ENCODE results near the gene GAPDHS. TPM values are rescaled to one million over a fixed set of nuclear protein-coding genes. Genes with fewer than 3 reads are reported as not detected.

GAPDHS gene
- total RNA-seq, 1 experiment from 2014 or later = not detected

DNA sequence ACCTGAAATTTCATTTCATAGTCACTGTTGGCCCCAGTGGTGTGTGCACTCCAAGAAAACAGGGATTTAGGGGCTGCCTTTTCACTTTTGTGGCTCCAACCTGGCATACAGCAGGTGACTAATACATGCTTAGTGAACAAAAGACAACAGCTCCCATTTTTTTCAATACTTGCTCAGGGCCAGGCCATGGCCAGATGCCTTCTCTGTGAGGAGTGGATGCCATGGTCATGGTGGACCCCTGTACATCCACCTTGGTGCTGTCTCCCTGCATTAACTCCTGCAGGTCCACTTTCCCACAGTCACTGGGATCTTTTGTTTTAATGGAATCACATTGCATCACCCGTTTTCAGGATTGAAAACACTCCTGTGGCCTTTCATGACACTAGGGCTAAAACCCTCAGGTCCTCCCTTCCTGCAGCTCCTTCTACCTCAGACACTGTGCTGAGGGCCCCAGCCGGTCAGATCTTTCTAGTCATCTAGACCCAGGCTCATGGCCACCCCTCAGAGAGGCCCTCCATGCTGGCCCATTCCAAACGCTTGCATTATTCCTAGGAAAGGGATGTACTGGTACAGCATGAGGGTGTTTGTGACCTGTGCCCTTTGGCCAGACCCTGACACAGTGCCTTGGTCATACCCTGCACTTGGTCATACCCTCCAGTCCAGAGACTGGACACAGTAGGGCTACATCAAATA is 11.0 kb downstream of the GAPDHS start:
- H3K27ac ChIP-seq (ENCODE audit: low read length) = peak overlapping the region; percentile 97
- TF ChIP-seq, protein P1, sequence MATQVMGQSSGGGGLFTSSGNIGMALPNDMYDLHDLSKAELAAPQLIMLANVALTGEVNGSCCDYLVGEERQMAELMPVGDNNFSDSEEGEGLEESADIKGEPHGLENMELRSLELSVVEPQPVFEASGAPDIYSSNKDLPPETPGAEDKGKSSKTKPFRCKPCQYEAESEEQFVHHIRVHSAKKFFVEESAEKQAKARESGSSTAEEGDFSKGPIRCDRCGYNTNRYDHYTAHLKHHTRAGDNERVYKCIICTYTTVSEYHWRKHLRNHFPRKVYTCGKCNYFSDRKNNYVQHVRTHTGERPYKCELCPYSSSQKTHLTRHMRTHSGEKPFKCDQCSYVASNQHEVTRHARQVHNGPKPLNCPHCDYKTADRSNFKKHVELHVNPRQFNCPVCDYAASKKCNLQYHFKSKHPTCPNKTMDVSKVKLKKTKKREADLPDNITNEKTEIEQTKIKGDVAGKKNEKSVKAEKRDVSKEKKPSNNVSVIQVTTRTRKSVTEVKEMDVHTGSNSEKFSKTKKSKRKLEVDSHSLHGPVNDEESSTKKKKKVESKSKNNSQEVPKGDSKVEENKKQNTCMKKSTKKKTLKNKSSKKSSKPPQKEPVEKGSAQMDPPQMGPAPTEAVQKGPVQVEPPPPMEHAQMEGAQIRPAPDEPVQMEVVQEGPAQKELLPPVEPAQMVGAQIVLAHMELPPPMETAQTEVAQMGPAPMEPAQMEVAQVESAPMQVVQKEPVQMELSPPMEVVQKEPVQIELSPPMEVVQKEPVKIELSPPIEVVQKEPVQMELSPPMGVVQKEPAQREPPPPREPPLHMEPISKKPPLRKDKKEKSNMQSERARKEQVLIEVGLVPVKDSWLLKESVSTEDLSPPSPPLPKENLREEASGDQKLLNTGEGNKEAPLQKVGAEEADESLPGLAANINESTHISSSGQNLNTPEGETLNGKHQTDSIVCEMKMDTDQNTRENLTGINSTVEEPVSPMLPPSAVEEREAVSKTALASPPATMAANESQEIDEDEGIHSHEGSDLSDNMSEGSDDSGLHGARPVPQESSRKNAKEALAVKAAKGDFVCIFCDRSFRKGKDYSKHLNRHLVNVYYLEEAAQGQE (IDR thresholded peaks at IDR 0.05; ENCODE audit: insufficient read depth in 1 of 2, low read depth in 2 of 2, low read length in 1 of 2) = no peak
- TF ChIP-seq SIN3A (IDR thresholded peaks at IDR 0.05; ENCODE audit: borderline replicate concordance, insufficient read depth, low read depth, low read length) (no peak), POLR2AphosphoS5 (IDR thresholded peaks at IDR 0.05; ENCODE audit: low read depth, low read length) (no peak), TCF7L2 (IDR thresholded peaks at IDR 0.05; ENCODE audit: low read depth, low read length) (no peak), CTCF (IDR thresholded peaks at IDR 0.05) (no peak)
- peak overlapping the region; percentile 79 to 98 for H3K4me3 ChIP-seq (ENCODE audit: low read depth in 2 of 2, low read length in 2 of 2)
- no peaks in the 10 kb centered on the region for H3K9me3 ChIP-seq (ENCODE audit: control insufficient read depth, insufficient read depth, low read depth, low read length)
- no peak for ATAC-seq
- H3K27me3 ChIP-seq (ENCODE audit: control insufficient read depth, insufficient read depth, low read length) = no peaks in the 10 kb centered on the region
- ChIA-PET CTCF (no interaction called here), POLR2A (no interaction called here)
- intact Hi-C loops (cut with micrococcal nuclease; ENCODE audit: unreplicated experiment) (no loop called here), in situ Hi-C loops (cut with HindIII; ENCODE audit: low pct_unique_long_range_greater_than_20kb, low sequenced_read_pairs) (no loop called here)
- DNase-seq (ENCODE audit: low read depth, low spot score) = no peak
- BruUV-seq (replicated peaks) = no TSS peak
- peaks cover 12% of the 10 kb centered on the region for H3K4me1 ChIP-seq (ENCODE audit: control insufficient read depth, insufficient read depth, low read length)
- peaks cover 6% of the 10 kb centered on the region; the same call in 1 of the 2 replicates for H3K36me3 ChIP-seq (ENCODE audit: control insufficient read depth, insufficient read depth, low read length)

GRCh38 chr19:35545001-35545854 is 12.0 kb downstream of the GAPDHS start, which contains the start of gene TMEM147:
Gene TMEM147, plus strand, starts transcription at chr19:35545626. Its CDS starts 114 bp downstream, at chr19:35545740.
- ChIA-PET POLR2A (interaction anchor here (0.6 kb wide), 1 partner anchor 53 kb away, joined by 14 read pairs; no protein-coding TSS in a partner anchor), CTCF (no interaction called here)
- in situ Hi-C loops (cut with HindIII; ENCODE audit: low pct_unique_long_range_greater_than_20kb, low sequenced_read_pairs) = no loop called here
- H3K27ac ChIP-seq (ENCODE audit: low read length) = peak within 1 kb of the TSS; percentile 97
- peaks cover 6% of the 10 kb centered on the region; the same call in 1 of the 2 replicates for H3K36me3 ChIP-seq (ENCODE audit: control insufficient read depth, insufficient read depth, low read length)
- DNase-seq (ENCODE audit: low read depth, low spot score) = peak; percentile 33
- intact Hi-C loops (cut with micrococcal nuclease; ENCODE audit: unreplicated experiment) = no loop called here
- no peaks in the 10 kb centered on the region for H3K27me3 ChIP-seq (ENCODE audit: control insufficient read depth, insufficient read depth, low read length)
- 0 out of 2 replicates have a peak, but pooled peaks have one; percentile 6 for TF ChIP-seq TCF7L2 (IDR thresholded peaks at IDR 0.05; ENCODE audit: low read depth, low read length)
- peak; percentile 96 for TF ChIP-seq POLR2AphosphoS5 (IDR thresholded peaks at IDR 0.05; ENCODE audit: low read depth, low read length)
- peak; percentile 97; the same call in 1 of the 2 replicates for TF ChIP-seq SIN3A (IDR thresholded peaks at IDR 0.05; ENCODE audit: borderline replicate concordance, insufficient read depth, low read depth, low read length)
- TF ChIP-seq, protein P1 (IDR thresholded peaks at IDR 0.05; ENCODE audit: insufficient read depth in 1 of 2, low read depth in 2 of 2, low read length in 1 of 2) = no peak
- no peak for TF ChIP-seq CTCF (IDR thresholded peaks at IDR 0.05)
- H3K9me3 ChIP-seq (ENCODE audit: control insufficient read depth, insufficient read depth, low read depth, low read length) = no peaks in the 10 kb centered on the region
- TSS peak; percentile 84 for BruUV-seq (replicated peaks)
- peaks cover 12% of the 10 kb centered on the region for H3K4me1 ChIP-seq (ENCODE audit: control insufficient read depth, insufficient read depth, low read length)
- H3K4me3 ChIP-seq (ENCODE audit: low read depth in 2 of 2, low read length in 2 of 2) = peak within 1 kb of the TSS; percentile 79 to 98
- ATAC-seq = peak; percentile 98

All from Panc1 (cell line).